ENCODE measurements around the gene ZNF467.

ZNF467 gene

DNA sequence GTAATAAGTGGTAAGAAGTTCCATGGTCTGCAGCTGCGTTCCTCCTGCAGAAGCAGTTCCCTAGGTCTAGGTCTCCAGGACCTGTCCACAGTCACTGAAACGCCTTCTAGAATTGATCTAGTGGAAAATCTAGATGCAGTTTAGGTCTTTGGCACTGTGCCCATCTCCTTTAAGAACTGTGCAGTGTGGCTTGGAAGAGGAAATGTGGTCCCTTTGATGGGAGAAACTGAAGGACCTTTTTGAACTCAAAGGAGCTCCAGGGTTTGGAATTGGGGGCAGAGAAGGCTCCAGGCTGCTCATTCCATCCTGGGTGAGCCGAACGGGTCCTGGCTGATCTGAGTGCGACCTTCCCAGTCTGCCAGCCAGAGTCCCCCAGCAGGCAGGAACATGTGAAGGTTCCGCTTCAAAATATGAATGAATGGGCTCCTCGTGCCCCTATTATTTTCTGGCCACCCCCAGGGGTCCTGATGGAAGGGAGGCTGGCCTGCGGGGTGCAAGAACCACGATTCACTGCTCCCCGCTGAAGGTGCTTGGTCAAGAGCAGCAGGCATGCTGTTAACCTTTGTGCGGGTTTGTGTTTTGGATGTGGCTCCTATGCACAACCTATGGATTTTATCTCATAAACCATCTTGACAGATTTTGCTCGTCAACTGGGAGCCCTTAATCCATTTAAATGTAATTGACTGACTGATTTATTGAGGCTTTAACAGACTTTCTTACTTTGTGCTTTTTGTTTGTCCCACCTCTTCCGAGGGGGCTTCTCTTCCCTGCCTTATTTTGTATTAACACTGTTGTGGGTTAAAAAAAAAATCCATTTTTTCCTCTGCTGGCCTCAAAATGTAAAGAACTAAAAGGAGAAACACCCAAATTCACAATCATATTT is 36.7 kb downstream of the ZNF467 start:
- no peak for DNase-seq

DNA sequence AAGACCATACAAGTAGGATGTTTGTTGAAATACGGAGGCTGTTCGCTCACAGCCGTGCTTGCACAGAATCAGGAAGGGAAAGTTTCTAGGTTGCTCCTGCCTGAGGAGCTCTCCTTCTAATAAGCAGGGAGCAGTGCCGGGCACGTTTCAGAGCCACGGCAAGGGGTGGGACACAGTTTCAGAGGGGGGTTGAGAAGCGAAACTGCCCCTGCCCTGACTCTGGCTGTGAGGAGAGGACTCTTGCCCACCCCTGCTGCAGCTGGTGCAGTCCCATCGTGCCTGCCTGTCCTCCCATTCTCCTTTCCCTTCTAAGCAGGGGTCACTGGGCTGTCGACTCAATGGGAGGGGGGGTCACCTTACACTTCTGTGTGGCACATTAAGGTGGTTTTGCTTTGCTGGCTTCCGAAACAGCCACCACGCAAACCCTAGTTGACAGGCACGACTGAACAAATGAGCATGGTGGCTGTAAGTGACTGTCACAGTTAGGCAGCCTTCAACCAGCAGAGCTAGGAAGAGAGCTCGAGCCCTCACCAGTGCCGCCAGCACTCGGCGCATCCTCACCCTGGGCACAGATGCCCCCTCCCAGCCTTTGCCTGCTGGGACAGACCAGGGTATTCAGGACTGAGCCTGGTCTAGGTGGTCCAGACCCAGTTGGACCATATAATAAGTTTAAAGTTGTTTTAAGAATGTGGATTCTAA is 37.5 kb downstream of the ZNF467 start:
- DNase-seq: no peak

DNA sequence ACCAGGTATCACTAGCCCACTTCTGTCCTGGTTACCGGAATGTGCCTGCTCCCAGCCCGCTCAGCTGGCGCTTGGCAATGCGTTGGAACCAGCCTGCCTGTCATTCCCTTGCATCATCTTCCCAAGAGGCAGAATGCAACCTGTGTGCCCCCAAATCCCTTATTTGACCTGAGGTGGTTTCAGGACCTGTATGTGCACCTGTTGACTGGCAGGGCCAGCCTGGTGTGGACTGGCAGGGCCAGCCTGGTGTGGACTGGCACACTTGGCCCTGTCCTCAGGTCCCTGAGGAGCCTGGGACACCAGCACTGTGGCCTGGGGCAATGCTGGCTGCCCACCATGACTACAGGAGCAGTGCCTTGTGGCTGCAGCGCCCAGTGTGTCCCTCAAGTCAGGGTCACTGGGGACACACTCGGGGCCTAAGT is 38.2 kb downstream of the ZNF467 start:
- DNase-seq: no peak

GRCh38 chr7:149734791-149735075 is 38.7 kb downstream of the ZNF467 start:
- DNase-seq: no peak

DNA sequence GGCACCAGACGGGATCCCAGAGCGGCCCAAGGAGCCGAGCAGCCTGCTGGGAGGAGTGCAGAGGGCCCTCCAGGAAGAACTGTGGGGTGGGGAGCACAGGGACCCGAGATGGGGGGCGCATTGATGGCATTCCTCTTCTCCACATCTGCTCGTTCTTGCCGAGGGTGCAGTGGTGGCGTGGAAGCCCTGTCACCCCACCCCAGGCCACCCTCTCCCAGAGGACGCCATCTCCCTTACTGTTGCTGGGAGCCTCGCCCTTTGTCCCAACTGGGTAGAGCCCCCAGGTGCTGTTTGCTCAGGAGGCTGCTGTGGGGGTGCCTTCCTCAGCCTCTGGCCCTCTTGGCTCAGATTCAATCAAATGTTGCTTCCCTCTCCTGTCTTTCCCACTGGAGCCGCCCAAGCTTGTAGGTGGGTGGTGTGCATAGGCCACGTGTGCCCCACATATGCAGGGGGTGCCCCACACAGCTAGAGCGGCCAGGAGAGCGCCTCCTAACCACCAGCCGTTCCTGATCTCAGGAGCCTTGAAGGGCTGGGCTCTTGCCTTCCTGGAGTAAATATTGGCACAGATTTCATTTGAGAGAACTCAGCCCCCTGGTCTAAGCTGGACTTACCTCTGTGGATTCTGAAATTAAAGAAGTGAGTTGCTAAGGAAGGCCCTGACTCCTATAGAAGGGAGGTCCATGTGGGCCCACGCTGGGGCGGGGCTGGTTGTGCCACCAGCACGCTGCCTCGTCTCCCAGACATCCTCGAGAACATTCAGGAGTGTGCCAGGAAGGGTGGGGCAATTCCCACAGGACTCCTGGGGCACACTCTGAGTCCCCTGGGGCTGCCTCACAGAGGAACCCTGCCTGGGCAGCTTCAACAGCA is 39.2 kb downstream of the ZNF467 start:
- DNase-seq: no peak

- DNase-seq: no peak
Measured at GRCh38 chr7:149733131-149733923, 40.1 kb downstream of the ZNF467 start.

GRCh38 chr7:149732611-149733010 is 40.8 kb downstream of the ZNF467 start:
- no peak for DNase-seq

- no peak for DNase-seq
Measured at GRCh38 chr7:149732111-149732561, 41.3 kb downstream of the ZNF467 start.

DNA sequence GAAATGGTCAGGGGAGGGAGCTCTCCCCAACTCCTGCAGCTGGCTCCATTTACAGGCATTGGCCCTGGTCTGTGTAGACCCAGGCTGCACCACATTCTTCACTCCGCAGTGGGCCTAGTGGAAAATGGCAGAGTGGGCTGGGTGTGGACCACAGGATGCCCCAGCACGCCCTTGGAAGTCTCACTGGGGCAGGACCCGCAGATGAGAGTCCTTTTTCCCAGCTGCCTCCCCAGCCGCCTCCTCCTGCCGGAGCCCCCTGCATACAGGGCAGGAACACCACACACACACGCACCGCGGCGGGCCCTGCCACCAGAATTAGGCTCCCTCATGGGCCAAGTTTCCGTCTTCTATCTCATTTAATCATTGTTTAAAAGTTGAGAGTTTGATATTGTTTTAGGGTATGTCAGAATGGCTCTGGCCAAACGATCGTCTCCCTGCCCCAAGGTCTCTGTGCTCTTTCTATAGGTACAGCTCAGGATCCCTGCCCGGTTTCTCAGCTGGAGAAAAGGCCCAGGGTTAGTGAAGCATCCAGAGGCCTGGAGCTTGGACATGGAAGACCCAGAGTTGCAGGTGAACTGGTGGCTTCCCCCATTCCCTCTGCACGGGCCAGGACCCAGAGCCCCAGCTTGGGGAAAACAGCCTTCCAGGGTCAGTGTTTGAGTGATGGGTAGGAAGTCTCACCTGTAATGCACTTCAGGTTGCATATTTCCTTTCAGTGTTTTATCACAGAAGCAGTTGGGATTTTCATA is 42.0 kb downstream of the ZNF467 start:
- no peak for DNase-seq

DNA sequence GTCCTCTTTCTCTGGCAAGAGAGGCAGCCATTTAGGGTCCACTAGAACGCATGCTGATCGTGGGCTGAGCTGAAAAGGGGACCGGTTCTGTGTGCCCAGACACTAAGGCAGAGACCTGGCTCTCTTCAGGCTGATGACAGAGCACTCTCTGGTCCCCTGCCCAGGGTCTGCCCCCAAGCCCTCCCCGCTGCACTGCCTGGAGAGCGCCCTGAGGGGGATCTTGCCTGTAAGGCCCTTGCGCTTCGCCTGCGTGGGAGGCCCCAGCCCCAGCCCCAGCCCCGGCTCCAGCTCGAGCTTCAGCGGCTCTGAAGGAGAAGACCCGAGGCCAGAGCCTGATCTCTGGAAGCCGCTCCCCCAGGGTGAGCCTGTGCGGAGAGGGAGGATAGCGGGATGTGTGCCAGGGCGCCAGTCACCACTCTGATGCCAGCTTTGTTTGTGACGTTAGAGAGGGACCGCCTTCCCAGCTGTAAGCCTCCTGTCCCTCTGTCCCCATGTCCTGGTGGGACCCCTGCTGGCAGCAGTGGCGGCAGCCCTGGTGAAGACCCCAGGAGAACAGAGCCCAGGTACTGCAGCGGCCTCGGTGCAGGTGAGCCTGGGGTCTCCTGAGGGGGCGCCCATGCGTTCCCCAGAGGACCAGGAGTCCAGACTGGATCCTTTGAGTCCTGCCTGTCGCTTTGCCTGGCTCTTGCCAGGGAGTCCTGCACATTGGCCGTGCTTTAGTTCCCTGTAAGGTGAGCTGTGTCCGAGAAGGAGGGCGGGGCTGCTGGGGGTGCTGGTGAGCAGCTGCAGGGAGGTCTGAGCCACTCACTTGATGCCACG is 43.2 kb downstream of the ZNF467 start:
- no peak for DNase-seq

DNA sequence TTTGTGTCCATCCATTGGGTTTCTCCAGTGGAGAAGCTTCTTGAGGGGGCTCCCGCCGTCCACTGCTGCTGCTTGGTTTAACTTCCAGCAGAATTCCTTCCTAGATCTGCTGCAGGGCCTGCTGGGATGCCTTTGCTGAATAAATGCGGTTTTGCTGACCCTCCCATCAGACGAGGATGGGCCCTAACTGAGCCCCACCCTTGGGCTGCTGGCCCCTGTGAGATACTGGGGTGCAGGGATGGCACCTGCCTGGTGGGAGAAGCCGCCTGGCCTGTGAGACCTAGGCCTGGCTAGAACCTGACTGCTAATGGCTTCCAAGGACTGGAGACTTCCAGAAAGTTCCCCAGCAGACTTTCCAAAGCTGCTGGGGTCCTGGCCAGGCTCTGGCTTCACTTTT is 43.8 kb downstream of the ZNF467 start:
- DNase-seq: no peak

DNA sequence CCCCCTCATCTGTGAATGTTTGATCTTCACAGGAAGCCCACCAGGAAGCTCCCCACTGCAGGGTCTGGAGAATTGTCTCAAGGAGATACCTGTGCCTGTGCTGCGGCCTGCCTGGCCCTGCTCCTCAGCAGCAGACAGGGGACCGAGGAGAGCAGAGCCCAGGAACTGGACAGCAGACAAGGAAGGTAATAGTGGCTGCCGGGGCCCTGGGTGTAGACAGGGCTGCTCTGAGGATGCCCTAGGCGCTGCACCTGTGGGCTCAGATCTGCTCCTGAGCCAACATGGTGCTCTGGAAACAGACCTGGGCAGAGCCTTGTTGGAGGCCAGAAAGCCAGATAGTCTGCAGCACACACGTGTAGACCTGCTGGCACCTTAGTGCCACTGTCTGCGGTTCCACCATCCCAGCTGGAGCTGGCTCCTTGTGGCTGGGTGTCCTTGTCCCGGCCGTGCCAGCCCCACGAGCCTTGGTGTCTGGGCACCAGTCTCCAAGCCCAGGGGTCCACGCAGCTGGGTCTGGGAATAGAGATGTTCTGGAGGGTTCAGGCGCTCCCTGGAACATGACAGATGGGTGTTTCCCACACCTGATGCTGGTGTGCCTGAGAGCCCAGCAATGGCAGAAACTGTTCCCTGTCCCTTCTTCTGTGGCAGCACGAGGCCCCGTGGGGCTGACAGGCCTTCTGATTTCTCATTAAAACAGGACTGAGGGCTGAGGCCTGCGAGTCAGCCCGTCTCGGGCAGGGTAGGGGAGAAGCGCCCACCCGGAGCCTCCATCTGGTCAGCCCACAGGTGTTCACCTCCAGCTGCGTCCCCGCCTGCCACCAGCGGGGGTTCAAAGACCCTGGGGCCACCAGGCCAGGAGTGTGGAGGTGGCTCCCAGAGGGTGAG is 44.7 kb downstream of the ZNF467 start:
- DNase-seq: no peak

GRCh38 chr7:149727899-149728476 is 45.4 kb downstream of the ZNF467 start:
- no peak for DNase-seq

DNA sequence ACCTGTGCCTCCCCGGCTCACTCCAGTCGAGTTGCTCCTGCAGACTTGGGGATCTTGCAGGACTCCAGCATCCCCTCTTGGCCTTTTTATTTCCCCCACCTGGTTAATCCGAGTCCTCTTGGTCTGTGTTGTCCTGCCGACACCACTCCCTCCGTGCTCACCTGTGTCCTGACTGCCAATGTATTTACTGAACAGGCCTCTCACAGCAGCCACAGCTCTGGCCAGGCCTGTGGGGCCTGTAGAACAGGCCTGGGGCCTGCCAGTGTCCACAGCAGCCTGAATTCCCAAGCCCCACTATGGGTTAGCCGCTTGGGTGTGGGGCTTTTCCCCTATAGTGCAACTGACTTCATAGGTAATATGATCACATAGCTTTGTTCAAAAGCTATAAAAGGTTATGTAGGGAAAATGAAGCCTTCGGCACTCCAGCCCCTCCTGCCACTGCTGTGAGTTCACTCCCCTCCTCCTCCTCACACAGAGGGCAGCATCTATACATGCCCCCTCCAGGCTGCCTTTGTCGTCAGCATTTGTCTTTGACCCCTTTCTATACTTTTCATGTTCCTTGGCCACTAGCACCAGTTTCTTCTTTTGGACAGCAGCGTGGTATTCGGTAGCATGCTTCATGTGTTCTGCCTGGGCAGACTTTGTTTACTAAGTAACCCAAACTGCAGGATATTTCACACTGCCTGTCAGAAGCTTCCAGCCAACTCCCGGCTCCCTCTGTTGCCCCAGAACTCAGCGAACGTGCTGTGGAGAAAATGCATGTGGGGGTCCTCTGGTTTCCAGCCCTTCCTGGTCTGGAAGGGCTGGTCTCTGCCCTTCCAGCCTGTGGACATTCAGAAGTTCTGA is 46.1 kb downstream of the ZNF467 start:
- DNase-seq: no peak

GRCh38 chr7:149725916-149726315 is 47.5 kb downstream of the ZNF467 start:
- DNase-seq: no peak

DNA sequence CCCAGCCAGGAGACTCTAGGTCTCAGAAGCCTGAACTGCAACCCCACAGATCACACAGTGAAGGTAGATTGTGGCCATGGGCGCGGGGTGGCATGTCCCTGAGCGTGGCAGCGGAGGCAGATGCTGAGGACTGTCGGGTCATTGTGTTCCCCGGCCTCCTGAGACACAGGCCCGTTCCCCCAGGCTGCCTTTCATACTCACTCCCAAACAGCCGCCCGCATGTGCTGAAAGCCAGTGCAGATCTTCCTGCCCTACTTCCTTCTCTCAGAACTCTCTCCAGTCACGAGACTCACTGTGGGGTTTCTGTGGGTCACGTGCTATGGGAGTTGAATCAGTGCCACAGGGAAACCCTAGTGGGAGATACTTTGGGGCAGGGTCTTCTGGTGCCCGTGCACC is 48.0 kb downstream of the ZNF467 start:
- no peak for DNase-seq

DNA sequence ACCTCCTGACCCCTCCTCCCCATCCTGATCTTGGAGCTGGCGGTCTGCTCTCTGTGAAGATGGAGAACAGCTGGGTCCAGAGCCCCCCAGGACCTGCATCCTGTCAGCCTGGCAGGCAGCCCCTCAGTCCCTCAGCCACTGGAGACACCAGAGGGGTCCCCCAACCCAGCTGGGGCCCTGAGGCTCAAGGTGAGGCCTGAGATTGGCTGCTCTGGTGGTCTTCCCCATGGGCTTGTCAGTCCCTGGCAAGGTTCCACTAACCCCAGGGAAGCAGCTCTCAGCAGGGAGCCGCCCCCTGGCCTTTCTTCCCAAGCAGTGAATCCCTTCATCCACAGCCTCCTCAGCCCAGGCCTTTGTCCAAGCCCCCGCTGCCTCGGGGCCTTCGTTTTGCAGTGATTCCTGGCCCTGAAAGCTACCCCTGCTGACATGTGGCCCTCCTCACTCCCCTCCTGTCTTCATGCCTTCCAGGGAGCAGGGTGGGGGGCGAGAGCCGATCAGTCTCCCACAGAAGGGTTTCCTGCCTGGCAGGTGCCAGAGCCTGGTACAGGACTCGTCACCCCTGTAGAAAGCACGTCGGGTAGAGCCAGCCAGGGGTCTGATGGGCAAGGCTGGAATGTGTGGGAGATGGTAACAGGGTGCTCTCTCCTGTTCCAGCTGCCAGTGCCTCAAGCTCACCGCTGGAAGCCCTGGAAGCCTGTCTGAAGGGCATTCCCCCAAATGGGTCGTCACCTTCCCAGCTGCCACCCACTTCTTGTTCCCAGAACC is 48.5 kb downstream of the ZNF467 start:
- no peak for DNase-seq

Measured in activated CD4-positive, CD25-positive, alpha-beta regulatory T cell treated with anti-CD3 and anti-CD28 coated beads, Interleukin-2, amount 50 U/mL, for 72 hours (primary cell).